Urinary bladder (tissue), 4 donors: ENCODE results near the gene SLC1A3. TPM values are rescaled to one million over a fixed set of nuclear protein-coding genes. Genes with fewer than 3 reads are reported as not detected.

ENCODE experiments used
- DNase-seq: peaks from one replicate; pipeline ENCODE4 v3.0.0-alpha.2; 2015; ENCODE audit errors: extremely low spot score
- H3K27ac ChIP-seq: one replicate; pipeline ENCODE4 v1.5.1; 2013; ENCODE audit warnings: low read depth, mild to moderate bottlenecking, moderate library complexity
- H3K36me3 ChIP-seq: one replicate; pipeline ENCODE4 v1.6.1; 2013; ENCODE audit warnings: mild to moderate bottlenecking, moderate library complexity; ENCODE audit not compliant: insufficient read depth
- H3K4me1 ChIP-seq: one replicate; pipeline ENCODE4 v1.6.1; 2013; ENCODE audit warnings: mild to moderate bottlenecking, moderate library complexity; ENCODE audit not compliant: insufficient read depth
- H3K4me3 ChIP-seq: one replicate; pipeline ENCODE4 v1.5.1; 2013; ENCODE audit warnings: low read depth, low read length
- WGBS: extraction: QIAGEN DNeasy Blood & Tissue Kit; methylation state at CpG from one replicate; pipeline ENCODE4 v1.1.7; 2013; 5-methylcytosine and 5-hydroxymethylcytosine counted together
- polyA plus RNA-seq: library from polyadenylated mRNA; stranded (reverse); fragments of 200-250 nt; gene quantifications from one replicate; pipeline ENCODE4 v1.2.3, GENCODE V29; 2013
- total RNA-seq: library from RNA; depleted of rRNA; stranded (reverse); fragments of >200 nt; gene quantifications from one replicate; pipeline ENCODE4 v1.2.3, GENCODE V29; 2014
- donor health status: healthy with polysubstance abuse.
- donor health status: healthy.

Gene SLC1A3
- total and polyA plus RNA-seq, 2 donors = 15.7 to 18.1 TPM

- H3K36me3 ChIP-seq = no peaks in the 10 kb centered on the region
- no peak overlapping the region for H3K4me3 ChIP-seq
- no peak for DNase-seq
- 93% methylated on average over 2 of the region's 2 CpGs for WGBS
- no peak overlapping the region for H3K27ac ChIP-seq
- no peaks in the 10 kb centered on the region for H3K4me1 ChIP-seq
Observed at GRCh38 chr5:36698031-36698430, 91.6 kb downstream of the SLC1A3 start.

- 49% methylated on average over 4 of the region's 4 CpGs for WGBS
- no peak for DNase-seq
- H3K36me3 ChIP-seq = no peaks in the 10 kb centered on the region
- no peak overlapping the region for H3K4me3 ChIP-seq
- no peaks in the 10 kb centered on the region for H3K4me1 ChIP-seq
- H3K27ac ChIP-seq = no peak overlapping the region
Observed at GRCh38 chr5:36701085-36701698, 94.8 kb downstream of the SLC1A3 start.

- Histone ChIP-seq H3K36me3 (no peaks in the 10 kb centered on the region), H3K4me3 (no peak overlapping the region), H3K4me1 (no peaks in the 10 kb centered on the region), H3K27ac (no peak overlapping the region)
- DNase-seq = no peak
- 76% methylated on average over 5 of the region's 5 CpGs for WGBS
Observed at GRCh38 chr5:36703245-36703860, 96.9 kb downstream of the SLC1A3 start.

- H3K36me3 ChIP-seq = no peaks in the 10 kb centered on the region
- 36% methylated on average over 1 of the region's 1 CpG for WGBS
- H3K4me3 ChIP-seq = no peak overlapping the region
- no peak overlapping the region for H3K27ac ChIP-seq
- no peaks in the 10 kb centered on the region for H3K4me1 ChIP-seq
- no peak for DNase-seq
Observed at GRCh38 chr5:36704131-36704530, 97.7 kb downstream of the SLC1A3 start.

GRCh38 chr5:36705055-36705454 lies 98.6 kb downstream of the SLC1A3 start:
- Histone ChIP-seq H3K4me3 (no peak overlapping the region), H3K27ac (no peak overlapping the region), H3K36me3 (no peaks in the 10 kb centered on the region), H3K4me1 (no peaks in the 10 kb centered on the region)
- DNase-seq = no peak
- WGBS = 68% methylated on average over 3 of the region's 3 CpGs

- no peaks in the 10 kb centered on the region for H3K4me1 ChIP-seq
- DNase-seq = no peak
- 58% methylated on average over 4 of the region's 4 CpGs for WGBS
Observed at GRCh38 chr5:36706662-36707061, 100.3 kb downstream of the SLC1A3 start.

GRCh38 chr5:36708996-36709395 lies 102.6 kb downstream of the SLC1A3 start:
- 82% methylated on average over 5 of the region's 5 CpGs for WGBS
- no peak for DNase-seq
- Histone ChIP-seq H3K4me3 (no peak overlapping the region), H3K27ac (no peak overlapping the region), H3K4me1 (no peaks in the 10 kb centered on the region), H3K36me3 (no peaks in the 10 kb centered on the region)

More at GRCh38 chr5:36706662-36707061, 100.3 kb downstream of the SLC1A3 start:
- Histone ChIP-seq H3K27ac (no peak overlapping the region), H3K4me3 (no peak overlapping the region), H3K36me3 (no peaks in the 10 kb centered on the region)

- H3K36me3 ChIP-seq = no peaks in the 10 kb centered on the region
- H3K27ac ChIP-seq = no peak overlapping the region
- H3K4me1 ChIP-seq = no peaks in the 10 kb centered on the region
- 77% methylated on average over 3 of the region's 3 CpGs for WGBS
- H3K4me3 ChIP-seq = no peak overlapping the region
- DNase-seq = no peak
Observed at GRCh38 chr5:36710039-36710438, 103.6 kb downstream of the SLC1A3 start.

GRCh38 chr5:36712706-36713105 lies 106.3 kb downstream of the SLC1A3 start:
- Histone ChIP-seq H3K4me1 (no peaks in the 10 kb centered on the region), H3K4me3 (no peak overlapping the region), H3K36me3 (no peaks in the 10 kb centered on the region), H3K27ac (no peak overlapping the region)
- WGBS = 75% methylated on average over 3 of the region's 3 CpGs
- no peak for DNase-seq

- Histone ChIP-seq H3K36me3 (no peaks in the 10 kb centered on the region), H3K27ac (no peak overlapping the region), H3K4me3 (no peak overlapping the region), H3K4me1 (no peaks in the 10 kb centered on the region)
- DNase-seq = no peak
- 34% methylated on average over 2 of the region's 2 CpGs for WGBS
Observed at GRCh38 chr5:36713541-36713940, 107.1 kb downstream of the SLC1A3 start.

GRCh38 chr5:36717131-36717695 lies 110.8 kb downstream of the SLC1A3 start:
- Histone ChIP-seq H3K4me3 (no peak overlapping the region), H3K36me3 (no peaks in the 10 kb centered on the region), H3K27ac (no peak overlapping the region), H3K4me1 (no peaks in the 10 kb centered on the region)
- no peak for DNase-seq
- WGBS = 75% methylated on average over 4 of the region's 4 CpGs

- DNase-seq = no peak
- H3K27ac ChIP-seq = no peak overlapping the region
- H3K36me3 ChIP-seq = no peaks in the 10 kb centered on the region
- H3K4me1 ChIP-seq = no peaks in the 10 kb centered on the region
- WGBS = 75% methylated on average over 2 of the region's 2 CpGs
- no peak overlapping the region for H3K4me3 ChIP-seq
Observed at GRCh38 chr5:36719282-36719681, 112.9 kb downstream of the SLC1A3 start.

- Histone ChIP-seq H3K4me1 (no peaks in the 10 kb centered on the region), H3K27ac (no peak overlapping the region), H3K4me3 (no peak overlapping the region), H3K36me3 (no peaks in the 10 kb centered on the region)
- WGBS = 70% methylated on average over 4 of the region's 4 CpGs
- DNase-seq = no peak
Observed at GRCh38 chr5:36720688-36721087, 114.3 kb downstream of the SLC1A3 start.

- Histone ChIP-seq H3K4me1 (no peaks in the 10 kb centered on the region), H3K27ac (no peak overlapping the region), H3K4me3 (no peak overlapping the region), H3K36me3 (no peaks in the 10 kb centered on the region)
- 77% methylated on average over 5 of the region's 5 CpGs for WGBS
- DNase-seq = no peak
Observed at GRCh38 chr5:36721664-36722235, 115.3 kb downstream of the SLC1A3 start.
